H1 (cell line): ENCODE results near the gene SMG1. TPM values are rescaled to one million over a fixed set of nuclear protein-coding genes. Genes with fewer than 3 reads are reported as not detected.

Source experiments
- CTCF ChIA-PET: fragments of 300-600 bp; sonication (Branson Sonifier 250); formaldehyde crosslinking; loops from one replicate; lab custom pipeline; 2021; ENCODE audit not compliant: partially characterized antibody; lab: Charles Lee
- POLR2A ChIA-PET: fragments of 300-600 bp; sonication (Branson Sonifier 250); formaldehyde crosslinking; loops from one replicate; lab custom pipeline; 2021; ENCODE audit warnings: inconsistent platforms; ENCODE audit not compliant: partially characterized antibody; lab: Charles Lee
- DNase-seq, 2 experiments: peaks; one replicate each; pipeline versions ENCODE4 v3.0.0 to v3.0.0-alpha.2; 2010 to 2022; ENCODE audit warnings: low spot score in 2 of 2, low read depth in 1 of 2, mixed read lengths in 1 of 2
- FAIRE-seq: peaks from 2 replicates; lab custom pipeline; 2011; peaks lifted over from hg19 to GRCh38; lab: Jason Lieb, UNC
- H2AFZ ChIP-seq: 2 replicates; pipeline ENCODE4 v1.8.1; 2012; ENCODE audit warnings: low read length, inconsistent platforms
- H2AK5ac ChIP-seq: 2 replicates; pipeline ENCODE4 v1.6.1; 2013; ENCODE audit warnings: low read depth, low read length
- H2BK120ac ChIP-seq: replicated peaks from 2 replicates; pipeline ENCODE3; 2013; ENCODE audit warnings: low read depth, low read length, inconsistent platforms
- H2BK12ac ChIP-seq: 2 replicates; pipeline ENCODE4 v1.6.1; 2013; ENCODE audit warnings: low read depth, low read length
- H2BK15ac ChIP-seq: 2 replicates; pipeline ENCODE4 v1.6.1; 2013; ENCODE audit warnings: low read length
- H2BK20ac ChIP-seq: 2 replicates; pipeline ENCODE4 v1.6.1; 2013; ENCODE audit warnings: low read length
- H2BK5ac ChIP-seq: 2 replicates; pipeline ENCODE4 v1.6.1; 2013; ENCODE audit warnings: low read depth, low read length
- H3K14ac ChIP-seq: 2 replicates; pipeline ENCODE4 v1.6.1; 2013; ENCODE audit warnings: inconsistent platforms; ENCODE audit not compliant: insufficient read length
- H3K18ac ChIP-seq: 2 replicates; pipeline ENCODE4 v1.6.1; 2013; ENCODE audit warnings: low read length; ENCODE audit errors: extremely low read depth
- H3K23ac ChIP-seq: 2 replicates; pipeline ENCODE4 v1.6.1; 2013; ENCODE audit warnings: inconsistent platforms; ENCODE audit not compliant: insufficient read length
- H3K23me2 ChIP-seq: 2 replicates; pipeline ENCODE4 v1.6.1; 2013; ENCODE audit warnings: low read depth, low read length
- H3K27ac ChIP-seq: 2 replicates; pipeline ENCODE4 v1.6.1; 2011; ENCODE audit warnings: low read depth, low read length, inconsistent platforms
- H3K27me3 ChIP-seq, 4 experiments: replicated peaks in 1 of 4; 1 replicate in 1 of 4; 2 replicates in 3 of 4; pipeline versions ENCODE4 v1.6.1 to v1.8.1; 2011 to 2013; ENCODE audit warnings: low read length in 3 of 4, mild to moderate bottlenecking in 3 of 4, inconsistent platforms in 2 of 4, mixed read lengths in 2 of 4, moderate library complexity in 1 of 4; ENCODE audit not compliant: control insufficient read depth in 3 of 4, insufficient read depth in 3 of 4; ENCODE audit errors: extremely low read depth in 1 of 4
- H3K36me3 ChIP-seq, 4 experiments: 2 replicates each; pipeline versions ENCODE4 v1.6.1 to v1.8.1; 2011 to 2013; ENCODE audit warnings: mild to moderate bottlenecking in 4 of 4, low read length in 3 of 4, moderate library complexity in 2 of 4, control low read depth in 1 of 4, inconsistent platforms in 1 of 4; ENCODE audit not compliant: insufficient read depth in 4 of 4, control insufficient read depth in 2 of 4
- H3K4ac ChIP-seq: replicated peaks from 2 replicates; pipeline ENCODE3; 2013; ENCODE audit warnings: low read length, low read depth, mixed read lengths, inconsistent platforms; ENCODE audit not compliant: insufficient read length
- H3K4me1 ChIP-seq, 4 experiments: replicated peaks in 1 of 4; 1 replicate in 1 of 4; 2 replicates in 3 of 4; pipeline versions ENCODE4 v1.6.1 to v1.8.1; 2011 to 2013; ENCODE audit warnings: low read length in 3 of 4, inconsistent platforms in 2 of 4, mixed read lengths in 1 of 4; ENCODE audit not compliant: insufficient read depth in 4 of 4, control insufficient read depth in 3 of 4
- H3K4me2 ChIP-seq, 2 experiments: 2 replicates each; pipeline versions ENCODE4 v1.6.1 to v1.8.1; 2011 to 2013; ENCODE audit warnings: low read depth in 2 of 2, low read length in 2 of 2, control low read depth in 1 of 2, inconsistent platforms in 1 of 2, mild to moderate bottlenecking in 1 of 2; ENCODE audit not compliant: insufficient read depth in 1 of 2
- H3K4me3 ChIP-seq, 4 experiments: fragments of 200-600, 300-600 bp in 1 of 4; sonication (generic), shearing (Covaris generic), sonication (Bioruptor Twin) in 1 of 4; 2 replicates each; pipeline versions ENCODE4 v1.5.1 to v1.8.1; 2011 to 2016; ENCODE audit warnings: low read length in 4 of 4, low read depth in 3 of 4, control low read depth in 2 of 4, inconsistent platforms in 2 of 4, mild to moderate bottlenecking in 2 of 4, mixed read lengths in 1 of 4, moderate library complexity in 1 of 4; ENCODE audit not compliant: insufficient read depth in 2 of 4; ENCODE audit errors: extremely low read depth in 1 of 4
- H3K56ac ChIP-seq: replicated peaks from 2 replicates; pipeline ENCODE3; 2013; ENCODE audit warnings: low read depth, mild to moderate bottlenecking, mixed read lengths, low read length, inconsistent platforms; ENCODE audit not compliant: insufficient read length
- H3K79me1 ChIP-seq: 2 replicates; pipeline ENCODE4 v1.6.1; 2013; ENCODE audit warnings: low read depth, low read length, control low read depth
- H3K79me2 ChIP-seq, 2 experiments: 2 replicates each; pipeline versions ENCODE4 v1.6.1 to v1.8.1; 2012 to 2013; ENCODE audit warnings: low read length in 2 of 2, mild to moderate bottlenecking in 2 of 2, inconsistent platforms in 1 of 2; ENCODE audit not compliant: insufficient read depth in 2 of 2, control insufficient read depth in 1 of 2
- H3K9ac ChIP-seq, 4 experiments: replicated peaks in 1 of 4; 1 replicate in 1 of 4; 2 replicates in 3 of 4; pipeline versions ENCODE4 v1.6.1 to v1.8.1; 2011 to 2013; ENCODE audit warnings: low read depth in 3 of 4, low read length in 3 of 4, control low read depth in 2 of 4, mild to moderate bottlenecking in 2 of 4, moderate library complexity in 2 of 4, inconsistent platforms in 1 of 4; ENCODE audit errors: extremely low read depth in 1 of 4
- H3K9me3 ChIP-seq, 2 experiments: 2 replicates each; pipeline versions ENCODE4 v1.6.1 to v1.8.1; 2012 to 2013; ENCODE audit warnings: mild to moderate bottlenecking in 2 of 2, moderate library complexity in 2 of 2, control low read depth in 1 of 2, inconsistent platforms in 1 of 2, low read depth in 1 of 2, low read length in 1 of 2, mixed read lengths in 1 of 2; ENCODE audit not compliant: insufficient read depth in 2 of 2
- H4K20me1 ChIP-seq, 2 experiments: replicated peaks in 1 of 2; 2 replicates each; pipeline versions ENCODE3 to v1.8.1; 2011 to 2013; ENCODE audit warnings: inconsistent platforms in 2 of 2, low read length in 2 of 2, mild to moderate bottlenecking in 1 of 2; ENCODE audit not compliant: insufficient read depth in 2 of 2, control insufficient read depth in 1 of 2
- H4K5ac ChIP-seq: 2 replicates; pipeline ENCODE4 v1.6.1; 2013; ENCODE audit warnings: low read length, low read depth, mixed read lengths, inconsistent platforms; ENCODE audit not compliant: insufficient read length
- H4K8ac ChIP-seq: 2 replicates; pipeline ENCODE4 v1.8.0; 2013; ENCODE audit warnings: mild to moderate bottlenecking, moderate library complexity, low read length, inconsistent platforms; ENCODE audit not compliant: insufficient read depth; ENCODE audit errors: extremely low read depth
- H4K91ac ChIP-seq: replicated peaks from 2 replicates; pipeline ENCODE3; 2013; ENCODE audit warnings: low read length, mixed read lengths, inconsistent platforms; ENCODE audit not compliant: insufficient read length
- CBX5 ChIP-seq: fragments of 300-800, 300-1000 bp; sonication (generic); IDR thresholded peaks from 2 replicates; pipeline ENCODE4 v1.7.1; 2016; ENCODE audit warnings: antibody characterized with exemption, low read length, low read depth
- CTBP2 ChIP-seq: IDR thresholded peaks from 2 replicates; pipeline ENCODE4 v1.7.0; 2011; ENCODE audit warnings: borderline replicate concordance, mild to moderate bottlenecking, moderate library complexity, mixed read lengths, low read length; ENCODE audit not compliant: insufficient read depth, insufficient read length
- HDAC2 ChIP-seq, 2 experiments: fragments of 300-600 bp in 1 of 2; sonication (generic) in 1 of 2; IDR thresholded peaks; 2 replicates each; pipeline ENCODE4 v1.6.1; 2011 to 2012; ENCODE audit warnings: low read depth in 2 of 2, low read length in 2 of 2, mild to moderate bottlenecking in 2 of 2, moderate library complexity in 2 of 2, borderline replicate concordance in 1 of 2, inconsistent platforms in 1 of 2
- JUND ChIP-seq: IDR thresholded peaks from 2 replicates; pipeline ENCODE4 v1.6.1; 2011; ENCODE audit warnings: mild to moderate bottlenecking, improper control_type of control experiment, low read length
- KDM4A ChIP-seq: IDR thresholded peaks from one replicate; pipeline ENCODE4 v1.7.1; 2012; ENCODE audit warnings: low read depth, mild to moderate bottlenecking, moderate library complexity, low read length, inconsistent platforms; ENCODE audit not compliant: severe bottlenecking
- KDM5A ChIP-seq: fragments of 200-600 bp; IDR thresholded peaks from 2 replicates; pipeline ENCODE4 v1.7.1; 2012; ENCODE audit warnings: mild to moderate bottlenecking, low read length, inconsistent platforms, mixed read lengths
- NRF1 ChIP-seq: IDR thresholded peaks from 2 replicates; pipeline ENCODE4 v1.6.1; 2011; ENCODE audit warnings: mild to moderate bottlenecking, low read depth, low read length, improper control_type of control experiment
- POU5F1 ChIP-seq: IDR thresholded peaks from 2 replicates; pipeline ENCODE4 v1.6.1; 2011; ENCODE audit warnings: low read depth, mild to moderate bottlenecking, low read length, moderate library complexity
- SIRT6 ChIP-seq: IDR thresholded peaks from one replicate; pipeline ENCODE4 v1.7.1; 2012; ENCODE audit warnings: low read length, inconsistent platforms
- SIX5 ChIP-seq: IDR thresholded peaks from 2 replicates; pipeline ENCODE4 v1.6.1; 2011; ENCODE audit warnings: mild to moderate bottlenecking, low read depth, low read length
- SP2 ChIP-seq: IDR thresholded peaks from 2 replicates; pipeline ENCODE4 v1.6.1; 2012; ENCODE audit warnings: mild to moderate bottlenecking, low read length, inconsistent platforms
- TCF12 ChIP-seq: IDR thresholded peaks from 2 replicates; pipeline ENCODE4 v1.6.1; 2011; ENCODE audit warnings: low read depth, mild to moderate bottlenecking, low read length
- WGBS, 2 experiments: shearing (Covaris generic) in 1 of 2; methylation state at CpG; one replicate each; pipeline versions ENCODE4 v1.1.6 to v1.1.7; 2013 to 2015; ENCODE audit warnings: low lambda C conversion rate in 2 of 2, mixed read lengths in 2 of 2, inconsistent platforms in 1 of 2, low coverage in 1 of 2, missing lambda C conversion rate in 1 of 2; ENCODE audit not compliant: insufficient replicate concordance in 2 of 2, insufficient coverage in 1 of 2, insufficient read length in 1 of 2; ENCODE audit errors: extremely low coverage in 1 of 2, missing lambda C conversion rate in 1 of 2; 5-methylcytosine and 5-hydroxymethylcytosine counted together
- polyA plus RNA-seq, 7 experiments: library from polyadenylated mRNA; depleted of rRNA in 3 of 7; stranded (reverse) in 5 of 7; unstranded in 2 of 7; fragments of >200 nt in 5 of 7; fragments of 200-250 nt in 2 of 7; gene quantifications; 1 replicate in 5 of 7; 2 replicates in 1 of 7; 4 replicates in 1 of 7; pipeline versions ENCODE4 v1.2.1 to v1.2.3, GENCODE V29; 2011 to 2013; ENCODE audit warnings: missing spikeins in 2 of 7, mixed read lengths in 2 of 7
- total RNA-seq: library from RNA; stranded (reverse); fragmentation: NEBNext Ultra II Directional; extraction: Animal tissue kit (Norgen Biotek cat#: 25700); gene quantifications from 2 replicates; pipeline ENCODE4 v1.2.1, GENCODE V29; 2021

The SMG1 gene
- total and polyA plus RNA-seq, 2 of the 8 experiments (the other 6 are each of a cell fraction or from before 2014, with no cell fraction given) = 14.9 to 90.6 TPM

GRCh38 chr16:18799500-18799899 lies 126.7 kb downstream of the SMG1 start:
- H4K8ac ChIP-seq = no peak overlapping the region
- no peak for FAIRE-seq
- no peak for TF ChIP-seq TCF12
- no peak for TF ChIP-seq SIRT6
- TF ChIP-seq SP2 = no peak
- TF ChIP-seq KDM4A = no peak
- TF ChIP-seq CBX5 = no peak
- no peak for TF ChIP-seq JUND
- no peak for TF ChIP-seq CTBP2
- no peak for TF ChIP-seq KDM5A
- TF ChIP-seq POU5F1 = no peak
- TF ChIP-seq SIX5 = no peak
- no peak for TF ChIP-seq NRF1
- no peak for TF ChIP-seq HDAC2 (IDR thresholded peaks at IDR 0.05; ENCODE audit: borderline replicate concordance in 1 of 2, low read depth in 2 of 2, low read length in 2 of 2)
- H3K18ac ChIP-seq = no peak overlapping the region
- ChIA-PET CTCF (no interaction called here), POLR2A (interaction anchor here (1.1 to 14.8 kb wide), 4 partner anchors 9 to 54 kb away, joined by 3 to 503 read pairs (median 6); partner anchors contain the start of gene RPS15A)
- H3K27me3 ChIP-seq = no peaks in the 10 kb centered on the region
- no peak overlapping the region for H3K14ac ChIP-seq
- H3K4me2 ChIP-seq = peak overlapping the region; percentile 72 to 92
- H3K79me2 ChIP-seq = peaks cover 16 to 48% of the 10 kb centered on the region in 2 experiments
- H2BK120ac ChIP-seq = no peak overlapping the region
- DNase-seq = no peak
- no peak overlapping the region for H2AK5ac ChIP-seq
- H3K4me1 ChIP-seq = peaks cover 0 to 5% (median 3%) of the 10 kb centered on the region in 4 experiments; a peak in 4 of 7 replicates
- no peak overlapping the region for H2BK5ac ChIP-seq
- H3K23me2 ChIP-seq = peaks cover 3% of the 10 kb centered on the region; the same call in 1 of the 2 replicates
- no peak overlapping the region for H2BK20ac ChIP-seq
- H3K4me3 ChIP-seq = peak overlapping the region; percentile 11 to 93 (median 76); a peak in 5 of 8 replicates
- no peak overlapping the region for H3K56ac ChIP-seq
- H4K91ac ChIP-seq = no peak overlapping the region
- H4K5ac ChIP-seq = no peak overlapping the region
- H3K9me3 ChIP-seq = no peaks in the 10 kb centered on the region; a peak in 1 of 4 replicates
- 84% methylated on average over 3 of the region's 3 CpGs; no CpG with 5 or more reads in 1 of the 2 experiments for WGBS, 2 experiments
- peaks cover 4 to 41% (median 12%) of the 10 kb centered on the region in 4 experiments; a peak in 7 of 8 replicates for H3K36me3 ChIP-seq
- H2AFZ ChIP-seq = no peak overlapping the region
- peaks cover 3 to 4% of the 10 kb centered on the region in 2 experiments for H4K20me1 ChIP-seq
- no peak overlapping the region for H3K23ac ChIP-seq
- H3K27ac ChIP-seq = no peak overlapping the region
- no peak overlapping the region for H2BK12ac ChIP-seq
- H3K4ac ChIP-seq = no peak overlapping the region
- H3K79me1 ChIP-seq = no peaks in the 10 kb centered on the region; the same call in 1 of the 2 replicates
- peak overlapping the region in 1 of 4 experiments; percentile 39; a peak in 1 of 7 replicates for H3K9ac ChIP-seq
- H2BK15ac ChIP-seq = no peak overlapping the region
